GDM1 (cell line): Measurements from ENCODE around the gene BORCS5.

ENCODE experiments used
- DNase-seq: peaks from one replicate; lab custom pipeline; 2025; lab: John Stamatoyannopoulos, UW

BORCS5 gene

GRCh38 chr12:12513416-12514006 is 156.6 kb downstream of the BORCS5 start:
- no peak for DNase-seq

GRCh38 chr12:12518464-12518845 is 161.6 kb downstream of the BORCS5 start:
- no peak for DNase-seq

GRCh38 chr12:12518919-12519318 is 162.0 kb downstream of the BORCS5 start:
- DNase-seq, result no peak
